Natural killer cell treated with Interleukin-12 subunit alpha and Interleukin-12 subunit beta and Interleukin-15 and Interleukin-18, amount 100 ng/mL, for 72 hours (primary cell): Measurements from ENCODE around the gene GPSM1. TPM values are rescaled to one million over a fixed set of nuclear protein-coding genes. Genes with fewer than 3 reads are reported as not detected.

Source experiments
- ATAC-seq, 2 donors: fragments of 150-1000 bp; cut with Tn5 transposase in 1 of 2; sonication (Bioruptor Pico), chemical (Tn5 transposase) in 1 of 2; 2 replicates each; pipeline ENCODE4 v1.10.0; 2021
- DNase-seq: peaks from one replicate; pipeline ENCODE4 v3.0.0; 2022; ENCODE audit warnings: low spot score
- H3K27ac Mint-ChIP-seq, 2 donors: 1 replicate in 1 of 2; 2 replicates in 1 of 2; pipeline ENCODE4 v1.8.0; 2022; ENCODE audit warnings: mixed read lengths in 2 of 2, mild to moderate bottlenecking in 1 of 2, moderate library complexity in 1 of 2
- H3K27me3 Mint-ChIP-seq, 2 donors: 1 replicate in 1 of 2; 2 replicates in 1 of 2; pipeline ENCODE4 v1.8.0; 2022; ENCODE audit warnings: mixed read lengths in 2 of 2
- H3K36me3 Mint-ChIP-seq: one replicate; pipeline ENCODE4 v1.8.0; 2022; ENCODE audit warnings: mixed read lengths
- H3K4me1 Mint-ChIP-seq, 2 donors: 1 replicate in 1 of 2; 2 replicates in 1 of 2; pipeline ENCODE4 v1.8.0; 2022; ENCODE audit warnings: low read depth in 2 of 2, mixed read lengths in 2 of 2, mild to moderate bottlenecking in 1 of 2
- H3K4me3 Mint-ChIP-seq: one replicate; pipeline ENCODE4 v1.8.0; 2022; ENCODE audit warnings: mixed read lengths
- H3K9me3 Mint-ChIP-seq: 2 replicates; pipeline ENCODE4 v1.8.0; 2022; ENCODE audit warnings: mixed read lengths
- total RNA-seq, 2 donors: library from RNA; stranded (reverse); gene quantifications; one replicate each; pipeline ENCODE4 v1.2.3, GENCODE V29; 2022

Gene GPSM1
- total RNA-seq, 2 donors from 2014 or later: 1.7 to 2.3 TPM

DNA sequence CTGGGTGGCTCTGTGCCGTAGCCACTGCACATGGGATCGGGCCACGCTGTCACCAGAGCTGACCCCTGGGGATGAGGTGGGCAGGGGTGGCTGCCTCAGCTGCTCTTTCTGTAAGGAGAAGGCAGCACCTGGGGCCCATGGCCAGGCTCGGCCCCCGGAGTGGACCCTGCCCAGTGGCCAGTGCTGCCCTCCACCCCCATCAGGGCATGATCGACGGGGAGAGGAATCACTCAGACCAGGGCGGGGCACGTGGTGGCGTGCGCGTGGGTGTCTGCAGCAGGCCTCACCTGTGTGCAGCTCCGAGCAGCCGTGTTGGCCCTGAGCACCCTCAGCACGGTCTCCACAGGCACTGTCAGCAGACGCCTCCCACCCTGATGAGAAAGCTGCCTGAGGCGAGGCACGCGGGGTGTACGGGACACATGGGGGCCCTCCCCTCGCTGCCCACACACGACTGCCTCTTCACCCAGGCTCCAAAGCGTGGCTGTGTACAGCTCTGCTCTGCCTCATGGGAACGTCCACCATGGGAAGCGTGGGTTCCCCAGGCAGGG, 54.7 kb downstream of the GPSM1 start:
- Mint-ChIP-seq H3K4me3 (no peak overlapping the region), H3K4me1 (peaks cover 14 to 21% of the 10 kb centered on the region in 2 donors), H3K27ac (no peak overlapping the region), H3K9me3 (no peaks in the 10 kb centered on the region), H3K36me3 (peaks cover 15% of the 10 kb centered on the region), H3K27me3 (no peaks in the 10 kb centered on the region)
- ATAC-seq: no peak
- DNase-seq: no peak

DNA sequence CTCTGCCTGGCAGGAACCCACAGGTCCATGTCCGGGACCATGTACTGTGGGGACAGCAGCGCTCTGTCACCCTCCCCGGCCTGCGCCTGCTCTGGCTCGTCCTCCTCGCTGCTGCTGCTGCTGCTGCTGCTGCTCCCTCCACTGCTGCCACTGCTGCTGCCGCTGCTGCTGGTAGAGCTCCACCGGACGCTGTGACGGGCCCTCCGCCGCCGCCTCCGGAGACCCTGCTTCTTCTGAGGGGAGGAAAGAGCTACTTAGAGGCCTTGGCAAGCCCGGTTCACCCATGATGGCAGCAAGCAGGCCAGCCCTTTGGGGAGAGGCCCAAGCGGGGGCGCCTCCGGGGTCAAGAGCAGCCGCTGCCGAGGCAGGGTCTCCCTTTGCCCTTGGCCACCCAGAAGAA, 56.1 kb downstream of the GPSM1 start:
- Mint-ChIP-seq H3K4me1 (peaks cover 14 to 21% of the 10 kb centered on the region in 2 donors), H3K27me3 (no peaks in the 10 kb centered on the region), H3K27ac (no peak overlapping the region), H3K4me3 (no peak overlapping the region), H3K9me3 (no peaks in the 10 kb centered on the region), H3K36me3 (peaks cover 15% of the 10 kb centered on the region)
- DNase-seq: no peak
- ATAC-seq: no peak

DNA sequence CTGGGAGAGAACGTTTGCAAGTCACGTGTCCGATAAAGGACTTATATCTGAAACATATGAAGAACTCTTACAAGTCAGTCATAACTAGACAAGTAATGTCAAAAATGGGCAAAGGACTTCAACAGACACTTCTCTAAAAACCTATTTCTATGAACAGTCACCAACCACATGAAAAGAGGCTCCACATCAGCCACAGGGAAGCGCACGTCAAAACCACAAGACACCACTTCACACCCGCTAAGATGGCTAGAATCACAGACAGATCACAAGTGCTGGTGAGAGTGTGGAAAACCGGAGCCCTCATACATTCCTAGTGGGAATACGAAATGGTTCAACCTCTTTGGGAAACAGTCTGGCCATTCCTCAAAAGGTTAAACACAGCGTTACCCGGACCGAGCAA, 57.7 kb downstream of the GPSM1 start:
- H3K27ac Mint-ChIP-seq: peak overlapping the region; percentile 60 to 75
- H3K4me3 Mint-ChIP-seq: peak overlapping the region; percentile 73
- ATAC-seq (peak; percentile 83 to 87), DNase-seq (peak; percentile 78)
- H3K36me3 Mint-ChIP-seq: peaks cover 20% of the 10 kb centered on the region
- H3K4me1 Mint-ChIP-seq: peaks cover 14 to 21% of the 10 kb centered on the region in 2 donors
- H3K27me3 Mint-ChIP-seq: no peaks in the 10 kb centered on the region
- H3K9me3 Mint-ChIP-seq: no peaks in the 10 kb centered on the region

DNA sequence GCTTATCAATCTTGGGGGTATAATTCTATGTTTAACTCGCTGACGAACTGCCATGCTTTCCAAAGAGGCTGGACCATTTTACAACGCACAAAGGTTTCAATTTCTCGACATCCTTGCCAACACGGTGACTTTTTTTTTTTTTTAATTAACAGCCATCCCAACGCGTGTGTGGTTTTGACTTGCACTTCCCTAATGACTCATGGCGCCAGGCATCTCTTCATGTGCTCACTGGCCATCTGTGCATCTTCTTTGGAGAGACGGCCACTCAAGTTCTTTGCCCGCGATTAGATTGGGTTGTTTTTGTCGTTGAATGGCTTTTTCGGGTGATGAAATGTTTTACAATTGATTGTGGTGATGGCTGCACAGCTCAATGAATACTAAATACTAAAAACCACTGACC, 58.7 kb downstream of the GPSM1 start:
- Mint-ChIP-seq H3K4me1 (peaks cover 14 to 21% of the 10 kb centered on the region in 2 donors), H3K9me3 (no peaks in the 10 kb centered on the region), H3K27me3 (no peaks in the 10 kb centered on the region), H3K4me3 (peak overlapping the region; percentile 73), H3K36me3 (peaks cover 21% of the 10 kb centered on the region), H3K27ac (peak overlapping the region; percentile 17 to 60)
- DNase-seq (no peak), ATAC-seq (peak; percentile 53 to 63)

DNA sequence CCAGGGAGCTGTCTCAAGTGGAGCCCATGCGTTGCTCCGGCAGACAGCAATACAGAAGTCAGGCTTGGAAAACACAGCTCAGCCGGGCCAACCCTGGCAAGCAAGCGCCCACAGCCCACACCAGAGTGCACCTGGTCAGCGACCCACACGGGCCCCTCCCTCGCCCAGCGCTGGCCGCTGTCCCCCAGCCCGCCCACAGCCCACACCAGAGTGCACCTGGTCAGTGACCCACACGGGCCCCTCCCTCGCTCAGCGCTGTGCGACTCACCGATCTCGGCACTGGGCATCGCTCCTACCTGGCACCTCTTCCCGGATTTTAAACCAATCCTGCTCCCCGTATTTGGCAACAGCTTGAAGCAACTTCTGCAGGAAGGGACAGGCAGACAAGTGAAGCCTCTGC, 59.9 kb downstream of the GPSM1 start:
- DNase-seq (no peak), ATAC-seq (no peak)
- no peaks in the 10 kb centered on the region for H3K27me3 Mint-ChIP-seq
- H3K36me3 Mint-ChIP-seq: peaks cover 27% of the 10 kb centered on the region
- H3K4me1 Mint-ChIP-seq: peaks cover 14 to 21% of the 10 kb centered on the region in 2 donors
- no peaks in the 10 kb centered on the region for H3K9me3 Mint-ChIP-seq
- H3K27ac Mint-ChIP-seq: no peak overlapping the region
- no peak overlapping the region for H3K4me3 Mint-ChIP-seq

DNA sequence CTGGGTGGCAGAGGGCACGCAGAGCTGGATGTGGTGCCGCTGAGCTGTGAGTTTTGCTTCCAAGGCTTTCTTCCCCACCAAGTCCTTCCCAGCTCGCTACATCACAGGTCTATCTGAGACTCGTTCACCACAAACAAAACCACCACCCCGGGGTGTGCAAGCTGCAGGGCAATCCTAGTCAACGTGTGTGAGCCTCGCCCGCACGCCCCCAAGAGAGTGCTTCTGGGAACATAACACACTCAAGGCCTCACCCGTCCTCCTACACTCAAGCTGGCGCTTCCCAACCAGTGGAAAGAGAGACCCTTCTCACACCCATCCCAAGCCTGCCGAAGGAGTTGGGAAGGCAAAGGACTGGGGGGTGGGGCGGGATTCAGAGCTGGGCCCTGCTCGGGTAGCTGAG, 62.1 kb downstream of the GPSM1 start:
- Mint-ChIP-seq H3K4me1 (peaks cover 14 to 16% of the 10 kb centered on the region in 2 donors), H3K36me3 (peaks cover 27% of the 10 kb centered on the region), H3K9me3 (no peaks in the 10 kb centered on the region), H3K4me3 (no peak overlapping the region), H3K27ac (no peak overlapping the region), H3K27me3 (no peaks in the 10 kb centered on the region)
- DNase-seq: no peak
- ATAC-seq: no peak

DNA sequence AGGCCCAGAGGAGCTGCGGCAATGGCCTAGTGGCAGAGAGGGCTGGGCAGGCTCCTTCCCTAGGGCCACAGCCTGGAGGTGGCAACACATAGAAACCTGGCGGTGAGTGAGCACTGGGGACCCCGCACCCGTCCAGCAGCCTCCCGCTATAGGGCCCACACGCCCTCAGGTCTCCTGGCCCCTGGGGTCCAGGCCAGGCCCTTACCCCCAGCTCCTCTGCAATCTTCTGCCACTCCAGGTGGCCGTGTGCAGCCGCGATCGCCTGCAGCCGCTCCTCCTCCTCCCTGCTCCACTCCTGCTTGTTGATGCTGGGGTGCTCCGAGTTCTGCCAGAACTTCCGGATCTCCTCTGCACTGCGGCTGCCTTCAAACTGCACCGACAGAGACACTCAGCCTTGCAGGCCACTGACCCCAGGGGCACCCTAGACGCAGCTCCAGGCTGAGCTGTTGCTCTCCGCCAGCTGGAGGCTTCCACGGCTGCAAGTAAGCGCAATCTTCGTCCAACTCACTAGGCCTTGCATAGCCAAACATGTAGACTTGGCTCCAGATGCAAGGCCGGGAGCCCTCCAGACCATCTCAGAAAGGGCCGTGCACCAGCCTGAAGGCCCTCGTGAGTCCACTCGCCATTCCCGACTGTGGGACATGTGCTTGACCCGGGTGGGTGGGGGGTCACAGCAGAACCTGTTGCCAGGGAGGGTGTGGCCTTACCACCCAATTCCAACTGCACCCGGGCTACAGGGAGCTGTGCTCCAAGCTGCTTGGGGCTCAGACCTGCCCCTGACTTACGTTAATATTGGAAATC, 64.6 kb downstream of the GPSM1 start:
- ATAC-seq (no peak), DNase-seq (no peak)
- Mint-ChIP-seq H3K4me3 (no peak overlapping the region), H3K36me3 (peaks cover 12% of the 10 kb centered on the region), H3K27me3 (no peaks in the 10 kb centered on the region), H3K27ac (no peak overlapping the region), H3K4me1 (peaks cover 0 to under 1% of the 10 kb centered on the region in 2 donors), H3K9me3 (no peaks in the 10 kb centered on the region)

DNA sequence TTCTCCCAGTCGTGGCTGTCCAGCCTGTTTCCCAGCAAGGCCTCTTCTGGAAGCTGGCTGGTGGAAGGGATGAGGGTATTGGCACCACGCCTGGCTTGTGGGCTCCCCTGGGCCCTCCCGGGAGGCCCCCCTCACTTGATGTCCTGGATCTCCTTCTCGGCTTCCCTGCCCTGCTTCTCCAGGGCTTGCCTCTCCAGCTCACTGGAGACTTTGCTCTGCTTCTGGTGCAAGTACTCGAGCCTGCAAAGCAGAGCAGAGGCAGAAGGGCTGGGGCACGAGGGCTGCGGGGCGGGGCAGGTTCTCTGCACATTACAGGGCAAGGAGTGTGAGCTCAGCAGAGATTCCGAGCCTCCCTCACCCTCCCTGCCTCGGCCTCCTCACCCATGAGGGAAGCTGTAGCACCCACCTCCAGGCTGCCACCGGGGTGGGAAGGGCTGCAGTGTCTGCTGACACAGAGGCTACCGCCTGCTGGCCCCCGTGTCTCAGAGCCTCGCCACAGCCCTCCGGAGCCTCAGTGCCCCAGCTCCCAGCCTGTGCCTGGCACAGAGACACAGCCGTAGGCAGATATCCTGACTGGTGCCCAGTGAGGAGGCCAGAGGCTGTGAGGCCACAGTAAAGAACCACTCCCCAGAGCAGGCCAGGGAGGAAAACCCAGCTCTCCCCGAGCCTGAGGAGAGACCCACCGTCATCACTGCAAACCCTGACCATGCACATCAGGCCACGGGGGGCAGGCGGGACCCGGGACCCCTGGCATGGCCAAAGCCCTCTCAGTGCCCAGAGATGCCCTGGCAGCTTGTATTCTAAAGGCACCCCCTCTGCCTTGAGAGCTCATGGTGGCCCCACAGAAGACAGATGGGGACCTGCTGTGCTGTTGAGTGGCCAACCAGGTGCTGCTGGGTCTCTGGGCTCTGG, 65.5 kb downstream of the GPSM1 start:
- H3K27me3 Mint-ChIP-seq: no peaks in the 10 kb centered on the region
- no peak overlapping the region for H3K27ac Mint-ChIP-seq
- DNase-seq (no peak), ATAC-seq (peak in 1 of 2 donors; percentile 26)
- peaks cover 12% of the 10 kb centered on the region for H3K36me3 Mint-ChIP-seq
- no peaks in the 10 kb centered on the region for H3K9me3 Mint-ChIP-seq
- peaks cover 0 to 4% of the 10 kb centered on the region in 2 donors for H3K4me1 Mint-ChIP-seq
- H3K4me3 Mint-ChIP-seq: no peak overlapping the region

DNA sequence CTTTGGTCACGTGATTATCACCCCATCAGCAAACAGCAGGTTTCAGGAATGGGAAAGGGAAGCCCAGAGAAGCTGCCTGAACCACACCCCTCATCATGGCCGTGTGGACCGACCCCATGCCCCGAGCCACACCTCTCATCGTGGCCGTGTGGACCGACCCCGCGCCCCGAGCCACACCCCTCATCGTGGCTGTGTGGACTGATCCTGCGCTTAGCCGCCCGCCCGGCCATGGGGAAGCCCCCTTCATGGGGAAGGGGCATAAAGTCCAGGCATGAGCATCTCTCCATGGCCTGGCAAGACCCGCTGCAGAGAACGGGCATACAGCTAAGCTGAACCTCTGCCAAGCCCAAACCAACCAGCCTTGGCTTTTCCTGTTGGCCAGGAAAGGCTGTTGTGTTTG, 66.2 kb downstream of the GPSM1 start:
- Mint-ChIP-seq H3K27ac (no peak overlapping the region), H3K4me1 (peaks cover 4% of the 10 kb centered on the region in 2 donors), H3K36me3 (peaks cover 12% of the 10 kb centered on the region), H3K4me3 (no peak overlapping the region), H3K9me3 (no peaks in the 10 kb centered on the region), H3K27me3 (no peaks in the 10 kb centered on the region)
- ATAC-seq (no peak), DNase-seq (no peak)

DNA sequence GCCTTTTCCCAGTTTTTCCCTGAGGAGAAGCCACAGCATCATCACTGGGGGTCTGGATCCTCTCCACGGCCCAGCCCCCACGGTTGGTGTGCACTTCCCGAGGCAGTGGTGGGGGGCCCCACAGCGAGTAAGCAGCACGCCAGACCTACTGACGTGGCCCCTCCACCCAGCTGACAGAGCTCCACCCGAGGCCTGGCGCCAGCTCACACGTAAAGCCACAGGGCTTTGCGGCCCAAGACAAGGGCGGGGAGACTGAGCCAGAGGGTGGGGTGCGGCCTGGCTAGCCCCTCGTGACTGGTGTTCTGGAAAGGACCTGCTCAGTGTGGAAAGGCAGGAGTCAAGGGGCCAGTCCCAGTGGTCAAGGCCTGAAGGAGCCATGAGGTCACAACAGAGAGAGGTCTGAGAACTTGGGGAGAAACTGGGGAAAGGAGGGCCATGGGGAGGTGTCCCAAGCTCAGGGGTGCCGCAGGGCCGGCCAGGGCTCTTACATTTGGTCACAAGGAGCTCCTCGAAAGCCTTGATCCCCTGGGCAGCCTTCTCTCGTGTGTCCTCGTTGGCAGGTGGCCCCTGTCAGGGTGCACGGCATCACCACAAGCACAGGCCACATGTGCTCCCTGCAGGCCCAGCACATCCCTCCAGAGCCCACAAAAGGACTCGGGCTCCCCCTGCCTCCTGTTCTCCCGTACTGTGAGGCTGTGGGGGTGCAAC, 67.1 kb downstream of the GPSM1 start:
- H3K4me1 Mint-ChIP-seq: peaks cover 12 to 13% of the 10 kb centered on the region in 2 donors
- H3K4me3 Mint-ChIP-seq: no peak overlapping the region
- H3K9me3 Mint-ChIP-seq: no peaks in the 10 kb centered on the region
- H3K36me3 Mint-ChIP-seq: peaks cover 12% of the 10 kb centered on the region
- DNase-seq (no peak), ATAC-seq (no peak)
- no peaks in the 10 kb centered on the region for H3K27me3 Mint-ChIP-seq
- H3K27ac Mint-ChIP-seq: no peak overlapping the region

DNA sequence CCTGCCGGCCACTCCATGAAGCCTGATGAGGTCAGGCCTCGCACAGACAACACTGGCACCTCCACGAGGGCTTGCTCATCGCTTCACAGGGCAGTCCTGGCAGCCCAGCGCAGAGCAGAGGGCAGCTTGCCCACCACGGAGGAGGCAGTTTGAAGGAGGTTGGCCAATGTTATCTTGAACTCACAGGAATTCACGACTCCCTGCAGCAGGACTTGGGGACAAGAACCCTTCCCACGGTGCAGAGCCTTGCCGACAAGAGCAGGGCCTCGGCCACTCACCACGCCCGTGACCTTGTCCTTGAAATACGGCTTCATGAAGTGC, 67.6 kb downstream of the GPSM1 start:
- Mint-ChIP-seq H3K4me3 (no peak overlapping the region), H3K36me3 (peaks cover 8% of the 10 kb centered on the region), H3K27me3 (no peaks in the 10 kb centered on the region), H3K4me1 (peaks cover 12 to 13% of the 10 kb centered on the region in 2 donors), H3K27ac (no peak overlapping the region), H3K9me3 (no peaks in the 10 kb centered on the region)
- DNase-seq: no peak
- ATAC-seq: no peak

DNA sequence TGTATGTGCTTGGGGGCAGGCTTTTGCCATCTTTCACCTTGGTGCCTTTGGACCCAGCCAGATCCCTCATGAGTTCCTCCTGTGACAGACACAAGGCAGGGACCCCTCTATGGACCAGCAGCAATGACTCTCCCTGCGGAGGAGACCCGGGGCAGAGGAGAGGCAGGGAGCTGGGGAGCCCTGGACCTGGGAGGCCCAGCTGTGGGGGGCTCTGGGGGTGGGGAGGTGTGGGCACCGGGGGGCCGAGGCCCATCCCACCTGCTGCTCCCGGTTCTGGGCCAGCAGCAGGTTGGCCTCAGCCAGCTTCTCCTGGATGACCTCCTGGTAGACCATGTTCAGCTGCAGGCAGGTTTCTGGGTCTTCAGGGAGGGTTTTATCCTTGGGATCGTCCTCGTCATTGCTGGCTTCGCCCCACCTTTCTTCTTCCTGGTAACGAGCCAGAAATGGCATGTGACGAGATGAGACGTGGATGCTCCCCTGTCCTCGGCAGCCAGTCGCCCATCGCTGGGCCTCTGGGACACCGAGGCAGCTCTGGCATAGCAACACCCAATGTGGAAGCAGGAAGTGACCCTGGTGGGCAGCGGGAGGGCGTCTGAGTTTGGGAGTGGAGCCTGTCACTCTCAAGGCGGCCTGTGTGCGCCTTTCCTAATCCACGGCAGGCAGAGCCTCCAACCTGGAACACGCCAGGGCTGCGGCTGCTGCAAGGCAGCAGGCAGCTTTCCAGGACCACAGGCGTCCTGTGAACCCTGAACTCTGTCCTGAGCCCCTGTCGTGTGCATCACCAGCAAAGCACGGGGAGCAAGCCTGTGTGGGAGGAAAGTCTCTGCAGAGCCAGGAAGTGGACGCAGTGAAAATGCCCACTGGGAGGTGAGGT, 68.2 kb downstream of the GPSM1 start:
- Mint-ChIP-seq H3K4me1 (peaks cover 13% of the 10 kb centered on the region in 2 donors), H3K9me3 (no peaks in the 10 kb centered on the region), H3K27me3 (no peaks in the 10 kb centered on the region), H3K36me3 (peaks cover 6% of the 10 kb centered on the region), H3K4me3 (no peak overlapping the region), H3K27ac (no peak overlapping the region)
- DNase-seq: no peak
- ATAC-seq: no peak

DNA sequence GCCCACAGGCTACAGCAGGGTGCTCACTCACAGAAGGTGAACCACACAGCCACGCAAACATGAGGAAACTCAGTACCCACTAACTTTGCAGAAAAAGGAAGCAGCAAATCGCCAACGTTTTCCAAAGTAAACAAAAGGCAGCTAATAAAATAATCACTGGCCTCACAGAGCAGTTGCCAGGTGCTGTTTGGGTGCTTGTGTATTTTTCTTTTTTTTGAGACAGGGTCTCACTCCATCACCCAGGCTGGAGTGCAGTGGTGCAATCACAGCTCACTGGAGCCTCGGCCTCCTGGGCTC, 68.8 kb downstream of the GPSM1 start:
- H3K36me3 Mint-ChIP-seq: peaks cover 5% of the 10 kb centered on the region
- no peak overlapping the region for H3K4me3 Mint-ChIP-seq
- ATAC-seq (no peak), DNase-seq (no peak)
- H3K4me1 Mint-ChIP-seq: peaks cover 15 to 16% of the 10 kb centered on the region in 2 donors
- no peaks in the 10 kb centered on the region for H3K27me3 Mint-ChIP-seq
- H3K27ac Mint-ChIP-seq: no peak overlapping the region
- H3K9me3 Mint-ChIP-seq: no peaks in the 10 kb centered on the region
